Chondrocyte (in vitro differentiated cells): Measurements from ENCODE around the gene RBPJ. TPM values are rescaled to one million over a fixed set of nuclear protein-coding genes. Genes with fewer than 3 reads are reported as not detected.

Experiments
- DNase-seq: peaks from one replicate; pipeline ENCODE4 v3.0.0; 2021; ENCODE audit warnings: mixed read lengths, low spot score
- H3K27ac Mint-ChIP-seq: one replicate; pipeline ENCODE4 v1.8.0; 2021; ENCODE audit warnings: mild to moderate bottlenecking, moderate library complexity, mixed read lengths; ENCODE audit not compliant: unreplicated experiment
- H3K27me3 Mint-ChIP-seq: 2 replicates; pipeline ENCODE4 v1.8.0; 2021; ENCODE audit warnings: low read depth, mixed read lengths
- H3K36me3 Mint-ChIP-seq: 2 replicates; pipeline ENCODE4 v1.8.0; 2021; ENCODE audit warnings: low read depth, mixed read lengths
- H3K4me1 Mint-ChIP-seq: 2 replicates; pipeline ENCODE4 v1.8.0; 2021; ENCODE audit warnings: low read depth, mild to moderate bottlenecking, mixed read lengths
- H3K4me3 Mint-ChIP-seq: one replicate; pipeline ENCODE4 v1.8.0; 2021; ENCODE audit warnings: mild to moderate bottlenecking, moderate library complexity, mixed read lengths; ENCODE audit not compliant: unreplicated experiment
- H3K9me3 Mint-ChIP-seq: 2 replicates; pipeline ENCODE4 v1.8.0; 2021; ENCODE audit warnings: low read depth, mixed read lengths
- total RNA-seq: library from RNA; stranded (reverse); gene quantifications from 3 replicates; pipeline ENCODE4 v1.2.1, GENCODE V29; 2021
- TF ChIP-seq, protein P1 (sequence below): fragments of 200-600 bp; sonication (generic); IDR thresholded peaks from 2 replicates; pipeline ENCODE4 v1.5.0; 2021; ENCODE audit warnings: antibody characterized with exemption, mild to moderate bottlenecking, moderate library complexity

Gene RBPJ
- total RNA-seq, 1 donor from 2014 or later: 58.5 TPM

DNA sequence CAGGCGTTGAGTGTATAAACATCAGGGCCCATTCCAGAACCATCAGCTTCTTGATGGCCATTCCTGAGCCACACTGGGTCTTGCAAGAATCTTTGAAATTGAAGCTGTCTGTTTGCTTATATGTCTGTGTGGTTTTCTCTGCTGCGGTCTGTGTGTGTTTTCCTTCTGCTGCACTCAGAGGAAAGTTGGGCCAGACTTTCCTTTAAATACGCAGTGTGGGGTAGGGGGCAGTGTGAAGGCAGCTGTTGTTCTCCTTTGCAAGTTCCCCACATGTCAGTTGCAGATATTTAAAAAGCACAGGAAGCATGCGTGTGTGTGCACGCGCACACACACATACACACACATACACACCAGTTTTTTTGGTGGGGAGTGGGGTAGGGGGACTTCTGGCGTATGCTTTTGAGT, 137.3 kb downstream of the RBPJ start:
- peaks cover 29% of the 10 kb centered on the region for H3K4me1 Mint-ChIP-seq
- no peak overlapping the region for H3K4me3 Mint-ChIP-seq
- H3K27me3 Mint-ChIP-seq: no peaks in the 10 kb centered on the region
- H3K36me3 Mint-ChIP-seq: no peaks in the 10 kb centered on the region
- H3K27ac Mint-ChIP-seq: peak overlapping the region; percentile 76
- TF ChIP-seq, protein P1, sequence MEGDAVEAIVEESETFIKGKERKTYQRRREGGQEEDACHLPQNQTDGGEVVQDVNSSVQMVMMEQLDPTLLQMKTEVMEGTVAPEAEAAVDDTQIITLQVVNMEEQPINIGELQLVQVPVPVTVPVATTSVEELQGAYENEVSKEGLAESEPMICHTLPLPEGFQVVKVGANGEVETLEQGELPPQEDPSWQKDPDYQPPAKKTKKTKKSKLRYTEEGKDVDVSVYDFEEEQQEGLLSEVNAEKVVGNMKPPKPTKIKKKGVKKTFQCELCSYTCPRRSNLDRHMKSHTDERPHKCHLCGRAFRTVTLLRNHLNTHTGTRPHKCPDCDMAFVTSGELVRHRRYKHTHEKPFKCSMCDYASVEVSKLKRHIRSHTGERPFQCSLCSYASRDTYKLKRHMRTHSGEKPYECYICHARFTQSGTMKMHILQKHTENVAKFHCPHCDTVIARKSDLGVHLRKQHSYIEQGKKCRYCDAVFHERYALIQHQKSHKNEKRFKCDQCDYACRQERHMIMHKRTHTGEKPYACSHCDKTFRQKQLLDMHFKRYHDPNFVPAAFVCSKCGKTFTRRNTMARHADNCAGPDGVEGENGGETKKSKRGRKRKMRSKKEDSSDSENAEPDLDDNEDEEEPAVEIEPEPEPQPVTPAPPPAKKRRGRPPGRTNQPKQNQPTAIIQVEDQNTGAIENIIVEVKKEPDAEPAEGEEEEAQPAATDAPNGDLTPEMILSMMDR: no peak
- H3K9me3 Mint-ChIP-seq: peaks cover 7% of the 10 kb centered on the region
- no peak for DNase-seq

DNA sequence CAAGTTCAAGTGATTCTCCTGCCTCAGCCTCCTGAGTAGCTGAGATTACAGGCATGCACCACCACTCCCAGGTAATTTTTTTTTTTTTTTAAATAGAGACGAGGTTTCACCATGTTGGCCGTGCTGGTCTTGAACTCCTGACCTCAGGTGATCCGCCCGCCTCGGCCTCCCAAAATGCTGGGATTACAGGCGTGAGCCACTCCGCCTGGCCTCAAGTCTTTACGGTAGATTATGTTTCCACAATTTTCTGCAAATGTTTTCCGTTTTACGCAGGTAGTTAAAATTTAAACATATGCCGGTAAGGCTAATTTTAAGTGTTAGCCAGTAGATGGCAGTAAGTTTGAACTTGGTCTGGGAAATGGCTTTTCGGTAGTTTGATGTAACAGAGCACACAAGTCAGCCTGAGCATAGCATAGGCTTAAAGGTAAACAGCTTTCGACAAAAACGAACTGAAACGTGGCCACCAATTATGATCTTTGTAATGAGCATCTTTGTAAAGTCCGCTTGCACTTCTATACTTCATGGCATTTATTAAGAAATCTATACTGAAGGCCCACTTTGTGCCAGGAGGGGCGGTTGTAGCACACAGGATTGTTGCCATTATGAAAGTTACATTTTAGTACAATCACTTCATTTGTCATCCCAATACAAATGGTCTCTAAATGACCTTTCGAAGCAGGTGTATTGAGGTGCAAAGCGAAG, 138.4 kb downstream of the RBPJ start:
- no peak overlapping the region for H3K27ac Mint-ChIP-seq
- DNase-seq: no peak
- no peaks in the 10 kb centered on the region for H3K36me3 Mint-ChIP-seq
- peaks cover 29% of the 10 kb centered on the region for H3K4me1 Mint-ChIP-seq
- H3K27me3 Mint-ChIP-seq: no peaks in the 10 kb centered on the region
- H3K4me3 Mint-ChIP-seq: no peak overlapping the region
- peaks cover 4% of the 10 kb centered on the region for H3K9me3 Mint-ChIP-seq
- TF ChIP-seq, protein P1: peak; percentile 88

DNA sequence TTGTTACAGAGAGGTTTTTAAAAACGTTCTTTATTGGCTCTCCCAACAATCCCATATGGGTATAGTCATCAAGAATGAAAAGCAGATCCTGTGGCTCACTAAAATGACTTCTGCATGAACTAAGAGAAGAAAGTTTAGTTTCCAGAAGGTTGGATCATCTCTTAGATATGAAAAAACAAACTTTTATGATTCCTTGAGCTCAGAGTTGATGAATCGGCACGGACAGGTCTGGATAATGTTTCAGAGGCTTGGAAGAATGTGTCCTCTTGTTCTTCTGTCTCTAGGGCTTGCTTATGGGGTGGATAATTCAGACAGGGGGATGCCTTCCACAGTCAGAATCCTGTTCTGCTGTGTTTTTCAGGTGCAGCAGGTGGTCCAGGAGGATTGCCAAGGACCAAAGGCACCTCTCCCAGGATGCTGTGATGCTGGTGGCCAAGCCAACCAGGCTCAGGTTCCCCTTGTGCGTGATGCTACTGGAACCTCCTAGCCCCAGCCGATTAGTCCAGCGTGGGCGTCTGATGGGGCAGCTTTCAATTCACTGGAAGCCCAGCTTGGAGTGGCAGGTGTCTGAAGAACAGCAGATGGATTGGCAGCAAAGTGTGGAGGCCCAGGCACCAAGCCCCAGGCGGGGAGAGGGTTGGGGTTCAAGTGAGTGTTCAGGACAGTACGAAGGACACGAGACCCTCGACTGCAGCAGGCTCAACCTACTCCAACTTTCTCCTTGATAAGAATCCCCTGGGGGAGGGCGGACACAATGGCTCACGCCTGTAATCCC, 139.1 kb downstream of the RBPJ start:
- Mint-ChIP-seq H3K27ac (no peak overlapping the region), H3K4me3 (no peak overlapping the region), H3K36me3 (no peaks in the 10 kb centered on the region), H3K27me3 (no peaks in the 10 kb centered on the region), H3K9me3 (peaks cover 3% of the 10 kb centered on the region), H3K4me1 (peaks cover 29% of the 10 kb centered on the region)
- no peak for DNase-seq
- TF ChIP-seq, protein P1: no peak

DNA sequence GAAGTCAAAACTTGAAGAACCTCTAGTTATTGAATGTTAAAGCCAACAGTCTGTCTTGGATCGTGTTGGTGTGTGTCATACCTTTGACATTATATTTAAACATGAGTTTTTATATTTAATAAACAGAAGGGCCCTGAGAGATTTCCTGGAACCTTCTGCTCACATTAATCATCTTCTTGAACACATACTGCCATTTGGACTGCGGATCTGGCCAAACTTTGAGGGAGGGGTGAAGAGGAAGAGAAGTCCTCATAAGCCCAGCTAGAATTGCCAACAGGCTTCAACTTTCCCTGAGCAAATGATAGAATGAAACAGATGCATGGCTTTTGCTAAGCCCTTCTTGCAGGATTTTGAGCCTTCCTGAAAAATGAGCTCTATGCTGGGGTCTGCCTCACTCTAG, 142.1 kb downstream of the RBPJ start:
- no peak for DNase-seq
- no peak overlapping the region for H3K4me3 Mint-ChIP-seq
- H3K27me3 Mint-ChIP-seq: peaks cover 2% of the 10 kb centered on the region
- H3K36me3 Mint-ChIP-seq: no peaks in the 10 kb centered on the region
- no peak overlapping the region for H3K27ac Mint-ChIP-seq
- H3K9me3 Mint-ChIP-seq: peaks cover 4% of the 10 kb centered on the region
- H3K4me1 Mint-ChIP-seq: peaks cover 20% of the 10 kb centered on the region
- TF ChIP-seq, protein P1: no peak

DNA sequence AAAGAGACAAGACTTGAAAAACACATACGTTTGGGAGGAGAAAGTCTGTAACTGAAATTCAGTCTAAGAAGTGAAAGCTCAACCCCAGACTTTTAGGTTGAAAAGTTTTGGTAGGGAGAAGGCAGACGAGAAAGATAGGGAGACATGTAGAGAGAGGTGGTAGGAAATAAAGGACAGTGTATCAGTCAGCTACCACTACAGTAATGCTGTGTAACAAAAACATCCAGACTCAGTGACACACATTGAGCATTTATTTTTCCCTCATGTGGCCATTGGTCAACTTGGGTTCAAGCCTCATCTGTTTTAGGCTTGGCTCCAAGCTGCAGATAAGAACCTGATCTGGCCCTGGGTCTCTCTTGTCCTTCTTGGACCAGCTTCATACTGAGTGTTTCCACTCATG, 142.6 kb downstream of the RBPJ start:
- TF ChIP-seq, protein P1: no peak

More for the DNA sequence above, 142.6 kb downstream of the RBPJ start:
- Mint-ChIP-seq H3K27ac (no peak overlapping the region), H3K9me3 (peaks cover 4% of the 10 kb centered on the region), H3K4me1 (peaks cover 15% of the 10 kb centered on the region), H3K4me3 (no peak overlapping the region), H3K27me3 (peaks cover 2% of the 10 kb centered on the region), H3K36me3 (no peaks in the 10 kb centered on the region)
- no peak for DNase-seq
